Endothelial cell of umbilical vein (primary cell): ENCODE results near the gene EML1. TPM values are rescaled to one million over a fixed set of nuclear protein-coding genes. Genes with fewer than 3 reads are reported as not detected.

Experiments used
- BruUV-seq: library from RNA; stranded (reverse); fragments of 400-500 nt; replicated peaks from 2 replicates; lab custom pipeline; 2021; lab: Mats Ljungman, UMichigan
- CTCF ChIA-PET: fragments of 300-600, 350-600 bp; sonication (Branson Sonifier 250); formaldehyde crosslinking; loops from one replicate; lab custom pipeline; 2021; ENCODE audit warnings: antibody characterized with exemption, inconsistent platforms; lab: Charles Lee
- POLR2A ChIA-PET: fragments of 300-600, 350-600 bp; sonication (Branson Sonifier 250); formaldehyde crosslinking; loops from one replicate; lab custom pipeline; 2021; ENCODE audit warnings: antibody characterized with exemption, inconsistent platforms; lab: Charles Lee
- DNase-seq: peaks from one replicate; pipeline ENCODE4 v3.0.0-alpha.2; 2011; ENCODE audit warnings: low read depth, low spot score
- FAIRE-seq: peaks from 2 replicates; lab custom pipeline; 2011; peaks lifted over from hg19 to GRCh38; lab: Jason Lieb, UNC
- H2AFZ ChIP-seq: 2 replicates; pipeline ENCODE4 v1.6.0; 2012; ENCODE audit warnings: low read depth, low read length, control low read depth, inconsistent platforms
- H3K27ac ChIP-seq: 2 replicates; pipeline ENCODE4 v1.5.1; 2011; ENCODE audit warnings: low read depth, mild to moderate bottlenecking, control low read depth, low read length, moderate library complexity; ENCODE audit not compliant: insufficient read depth
- H3K27me3 ChIP-seq, 2 experiments: 2 replicates each; pipeline versions ENCODE4 v1.6.0 to v1.6.1; 2011; ENCODE audit warnings: low read length in 2 of 2, mixed read lengths in 1 of 2; ENCODE audit not compliant: control insufficient read depth in 2 of 2, insufficient read depth in 2 of 2
- H3K36me3 ChIP-seq, 2 experiments: 2 replicates in 1 of 2; 3 replicates in 1 of 2; pipeline ENCODE4 v1.5.1; 2011; ENCODE audit warnings: low read length in 2 of 2, mild to moderate bottlenecking in 1 of 2, moderate library complexity in 1 of 2; ENCODE audit not compliant: control insufficient read depth in 2 of 2, insufficient read depth in 2 of 2; ENCODE audit errors: extremely low read depth in 1 of 2
- H3K4me1 ChIP-seq: 3 replicates; pipeline ENCODE4 v1.5.1; 2011; ENCODE audit warnings: mild to moderate bottlenecking, low read length; ENCODE audit not compliant: control insufficient read depth, insufficient read depth; ENCODE audit errors: extremely low read depth
- H3K4me2 ChIP-seq: 2 replicates; pipeline ENCODE4 v1.6.1; 2011; ENCODE audit warnings: low read length, control low read depth, mixed read lengths; ENCODE audit not compliant: insufficient read depth
- H3K4me3 ChIP-seq, 3 experiments: fragments of 200-600 bp in 1 of 3; sonication (generic), shearing (Covaris generic) in 1 of 3; replicated peaks in 1 of 3; 2 replicates each; pipeline ENCODE4 v1.5.1; 2011 to 2016; ENCODE audit warnings: control low read depth in 3 of 3, low read length in 3 of 3, mild to moderate bottlenecking in 2 of 3, inconsistent platforms in 1 of 3, low read depth in 1 of 3, moderate library complexity in 1 of 3; ENCODE audit not compliant: insufficient read depth in 1 of 3
- H3K79me2 ChIP-seq: 2 replicates; pipeline ENCODE4 v1.6.0; 2012; ENCODE audit warnings: low read length, inconsistent platforms; ENCODE audit not compliant: control insufficient read depth, insufficient read depth
- H3K9ac ChIP-seq: replicated peaks from 2 replicates; pipeline ENCODE3; 2011; ENCODE audit warnings: low read length, control low read depth; ENCODE audit not compliant: insufficient read depth; ENCODE audit errors: extremely low read depth
- H3K9me1 ChIP-seq: replicated peaks from 3 replicates; pipeline ENCODE4 v1.6.0; 2011; ENCODE audit warnings: mild to moderate bottlenecking, low read length; ENCODE audit not compliant: control insufficient read depth, insufficient read depth; ENCODE audit errors: extremely low read depth
- H3K9me3 ChIP-seq: replicated peaks from 2 replicates; pipeline ENCODE4 v1.5.1; 2012; ENCODE audit warnings: low read length, inconsistent platforms; ENCODE audit not compliant: control insufficient read depth, insufficient read depth
- H4K20me1 ChIP-seq: replicated peaks from 2 replicates; pipeline ENCODE3; 2011; ENCODE audit warnings: mild to moderate bottlenecking, low read length; ENCODE audit not compliant: control insufficient read depth, insufficient read depth; ENCODE audit errors: extremely low read depth
- CTCF ChIP-seq, 2 donors: IDR thresholded peaks; 1 replicate in 1 of 2; 2 replicates in 1 of 2; pipeline ENCODE4 v1.5.1; 2011; ENCODE audit warnings: low read length in 2 of 2, mild to moderate bottlenecking in 2 of 2, moderate library complexity in 2 of 2, control low read depth in 1 of 2, inconsistent platforms in 1 of 2, low read depth in 1 of 2; ENCODE audit not compliant: insufficient read depth in 1 of 2; ENCODE audit errors: extremely low read depth in 1 of 2
- EZH2 ChIP-seq: IDR thresholded peaks from 2 replicates; pipeline ENCODE4 v1.6.1; 2012; ENCODE audit warnings: borderline replicate concordance, low read depth, mild to moderate bottlenecking, moderate library complexity, low read length, inconsistent platforms; ENCODE audit not compliant: severe bottlenecking
- FOS ChIP-seq: IDR thresholded peaks from 2 replicates; pipeline ENCODE4 v1.6.1; 2011; ENCODE audit warnings: mild to moderate bottlenecking, low read length, moderate library complexity, borderline replicate concordance; ENCODE audit not compliant: insufficient read depth
- GATA2 ChIP-seq: IDR thresholded peaks from 2 replicates; pipeline ENCODE4 v1.7.0; 2011; ENCODE audit warnings: low read depth, mild to moderate bottlenecking, moderate library complexity, mixed read lengths, low read length; ENCODE audit not compliant: insufficient read length, insufficient read depth
- JUN ChIP-seq: IDR thresholded peaks from 2 replicates; pipeline ENCODE4 v1.6.1; 2011; ENCODE audit warnings: borderline replicate concordance, low read depth; ENCODE audit not compliant: insufficient read length, insufficient read depth
- MAX ChIP-seq: IDR thresholded peaks from 2 replicates; pipeline ENCODE4 v1.6.1; 2011; ENCODE audit not compliant: insufficient read depth, insufficient read length
- MYC ChIP-seq: IDR thresholded peaks from one replicate; pipeline ENCODE4 v1.6.1; 2011; ENCODE audit warnings: mild to moderate bottlenecking, low read depth, low read length
- POLR2A ChIP-seq: IDR thresholded peaks from 2 replicates; pipeline ENCODE4 v1.6.1; 2012; ENCODE audit warnings: low read depth, mild to moderate bottlenecking, control low read depth, low read length
- POLR2AphosphoS5 ChIP-seq: IDR thresholded peaks from 2 replicates; pipeline ENCODE4 v1.6.1; 2012; ENCODE audit warnings: low read depth, mild to moderate bottlenecking, control low read depth, low read length, moderate library complexity; ENCODE audit not compliant: insufficient read depth
- dilution Hi-C: fragments of 300-500 bp; cut with MboI; formaldehyde crosslinking; loops from one replicate; pipeline ENCODE4 v1.15.0; 2019; ENCODE audit warnings: low sequenced_read_pairs; ENCODE audit not compliant: extremely low pct_ligation_motif_present
- intact Hi-C: fragments of 100-400 bp; cut with micrococcal nuclease; formaldehyde crosslinking; loops from one replicate; pipeline ENCODE4 v1.10.0; 2022
- polyA plus RNA-seq, 4 experiments: library from polyadenylated mRNA; depleted of rRNA in 3 of 4; stranded (reverse) in 3 of 4; unstranded in 1 of 4; fragments of >200 nt; gene quantifications; 2 replicates each; pipeline versions ENCODE4 v1.2.1 to v1.2.3, GENCODE V29; 2011 to 2012; ENCODE audit warnings: missing spikeins in 1 of 4
- total RNA-seq: library from RNA; stranded (reverse); gene quantifications from 2 replicates; pipeline ENCODE4 v1.2.3, GENCODE V29; 2021

EML1 gene
- total and polyA plus RNA-seq, 2 donors (not counting 3 experiments of a cell fraction or from before 2014, with no cell fraction given) = 22.9 to 33.0 TPM

GRCh38 chr14:99747582-99748330 lies 45.5 kb upstream of the EML1 start:
- no peaks in the 10 kb centered on the region for H3K36me3 ChIP-seq
- no peaks in the 10 kb centered on the region for H3K9me1 ChIP-seq
- POLR2A ChIA-PET = no interaction called here
- DNase-seq = no peak
- FAIRE-seq = no peak
- no peaks in the 10 kb centered on the region for H3K9me3 ChIP-seq
- no peaks in the 10 kb centered on the region for H3K27me3 ChIP-seq
- H3K9ac ChIP-seq = no peak overlapping the region
- no peaks in the 10 kb centered on the region for H3K79me2 ChIP-seq
- intact Hi-C loops = no loop called here
- H2AFZ ChIP-seq = no peak overlapping the region
- H3K4me3 ChIP-seq = no peak overlapping the region
- H3K4me1 ChIP-seq = peaks cover 44% of the 10 kb centered on the region
- dilution Hi-C loops = no loop called here
- no TSS peak for BruUV-seq
- no peaks in the 10 kb centered on the region for H4K20me1 ChIP-seq
- CTCF ChIA-PET = interaction anchor here (1.4 kb wide), 1 partner anchor 44 kb away, joined by 3 read pairs; no protein-coding TSS in a partner anchor
- no peak for TF ChIP-seq JUN
- TF ChIP-seq MAX = no peak
- no peak for TF ChIP-seq FOS
- no peak for TF ChIP-seq POLR2A
- no peak for TF ChIP-seq GATA2
- no peak overlapping the region for H3K4me2 ChIP-seq
- H3K27ac ChIP-seq = no peak overlapping the region

GRCh38 chr14:99748529-99748928 lies 44.7 kb upstream of the EML1 start:
- TF ChIP-seq POLR2AphosphoS5 = no peak
- no peak for TF ChIP-seq MAX
- TF ChIP-seq CTCF (IDR thresholded peaks at IDR 0.05; ENCODE audit: extremely low read depth in 1 of 2, insufficient read depth in 1 of 2, low read depth in 1 of 2, low read length in 2 of 2) = no peak
- no peak for TF ChIP-seq EZH2
- TF ChIP-seq JUN = no peak
- TF ChIP-seq GATA2 = no peak
- TF ChIP-seq FOS = no peak
- TF ChIP-seq MYC = no peak
- no peak for TF ChIP-seq POLR2A
- BruUV-seq = no TSS peak
- dilution Hi-C loops = no loop called here

More at GRCh38 chr14:99748529-99748928, 44.7 kb upstream of the EML1 start:
- POLR2A ChIA-PET = no interaction called here
- Histone ChIP-seq H3K27me3 (no peaks in the 10 kb centered on the region), H3K9me1 (no peaks in the 10 kb centered on the region), H3K4me2 (no peak overlapping the region), H3K4me3 (no peak overlapping the region), H3K36me3 (no peaks in the 10 kb centered on the region), H3K4me1 (peaks cover 50% of the 10 kb centered on the region), H3K79me2 (no peaks in the 10 kb centered on the region), H3K9me3 (no peaks in the 10 kb centered on the region), H3K9ac (no peak overlapping the region), H2AFZ (no peak overlapping the region), H3K27ac (no peak overlapping the region), H4K20me1 (no peaks in the 10 kb centered on the region)
- no peak for DNase-seq
- FAIRE-seq = no peak
- CTCF ChIA-PET = no interaction called here
- intact Hi-C loops = no loop called here
